ENCODE data around the gene SLC16A14. TPM values are rescaled to one million over a fixed set of nuclear protein-coding genes. Genes with fewer than 3 reads are reported as not detected.

Gene SLC16A14
- total RNA-seq, 1 experiment from 2014 or later = 7.9 TPM

DNA sequence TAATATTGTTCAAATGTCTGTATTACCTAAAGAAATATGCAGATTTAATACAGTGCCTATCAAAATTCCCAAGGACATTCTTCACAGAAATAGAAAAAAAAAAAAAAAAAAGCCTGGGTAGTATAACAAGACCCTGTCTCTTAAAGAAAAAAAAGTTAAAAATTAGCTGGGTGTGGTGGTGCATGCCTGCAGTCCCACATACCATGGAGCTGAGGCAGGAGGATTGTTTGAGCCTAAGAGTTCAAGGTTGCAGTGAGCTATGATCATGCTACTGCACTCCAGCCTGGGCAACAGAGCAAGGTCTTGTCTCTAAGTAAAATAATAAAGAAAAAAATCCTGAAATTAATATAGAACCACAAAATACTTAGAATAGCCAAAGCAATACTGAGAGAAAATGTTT, 51.9 kb downstream of the SLC16A14 start:
- CTCF ChIA-PET = no interaction called here
- Histone ChIP-seq H3K9me2 (ENCODE audit: insufficient read depth) (no peaks in the 10 kb centered on the region), H2AFZ (ENCODE audit: low read depth, low read length, poor library complexity, severe bottlenecking) (no peak overlapping the region), H3K4me1 (ENCODE audit: control insufficient read depth in 1 of 2, insufficient read depth in 2 of 2, low read length in 2 of 2) (no peaks in the 10 kb centered on the region), H3K9me3 (ENCODE audit: control insufficient read depth in 1 of 2, insufficient read depth in 1 of 2, low read depth in 1 of 2, low read length in 2 of 2) (no peaks in the 10 kb centered on the region), H3K27me3 (ENCODE audit: insufficient read depth, low read length) (no peaks in the 10 kb centered on the region), H3K36me3 (ENCODE audit: control insufficient read depth in 1 of 2, insufficient read depth in 2 of 2, low read length in 2 of 2) (no peaks in the 10 kb centered on the region), H3K27ac (ENCODE audit: low read depth, low read length) (no peak overlapping the region), H3K9ac (ENCODE audit: low read length) (no peak overlapping the region), H3K4me2 (ENCODE audit: low read length) (no peak overlapping the region), H3K79me2 (ENCODE audit: insufficient read depth, low read length) (no peaks in the 10 kb centered on the region), H3K4me3 (replicated peaks in 1 of 2; ENCODE audit: low read depth in 1 of 2, low read length in 2 of 2) (no peak overlapping the region), H4K20me1 (ENCODE audit: insufficient read depth) (no peaks in the 10 kb centered on the region)
- intact Hi-C loops (cut with micrococcal nuclease) = no loop called here
- no peak for ATAC-seq
- RAD21 ChIA-PET (ENCODE audit: low non-redundant PET in 1 of 2, low total read pairs in 2 of 2, uncharacterized antibody in 2 of 2, unreplicated experiment in 2 of 2) = no interaction called here
- DNase-seq (ENCODE audit: low read depth, low spot score) = no peak
- POLR2A ChIA-PET = no interaction called here
- no peak for TF ChIP-seq EZH2 (IDR thresholded peaks at IDR 0.05)
- no peak for TF ChIP-seq RAD21 (IDR thresholded peaks at IDR 0.05; ENCODE audit: low read depth)
- no peak for TF ChIP-seq ATF3 (IDR thresholded peaks at IDR 0.05)
- TF ChIP-seq JUND (IDR thresholded peaks at IDR 0.05) = no peak
- BruUV-seq (replicated peaks) = no TSS peak

DNA sequence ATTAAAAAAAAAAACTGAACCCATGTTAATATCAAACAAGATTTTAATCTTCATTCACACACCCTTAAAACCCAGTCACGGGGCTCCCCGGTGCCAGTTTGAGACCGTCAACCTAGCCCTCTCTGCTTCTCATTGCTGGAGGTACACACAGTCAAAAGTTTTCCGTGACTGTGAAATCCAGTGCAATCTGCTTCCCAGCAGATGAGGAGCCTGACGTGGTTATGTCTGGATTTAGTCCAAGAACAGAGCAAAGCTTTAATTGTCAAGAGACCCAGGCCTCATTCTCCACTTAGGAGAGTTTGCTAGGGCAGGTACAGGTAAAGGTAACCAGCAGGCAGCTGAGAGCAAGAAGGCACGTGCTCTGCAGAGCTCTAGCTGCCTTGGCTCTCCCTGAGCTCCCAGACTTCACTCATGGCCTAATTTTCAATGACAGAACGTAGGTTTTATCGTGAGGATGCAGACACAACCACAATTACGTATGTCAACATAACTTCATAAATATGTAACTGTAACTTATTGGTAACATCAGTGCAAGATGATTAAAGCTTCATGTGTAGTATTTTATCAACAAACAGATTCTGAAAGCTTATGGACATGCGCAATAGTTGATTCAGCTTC, 56.3 kb downstream of the SLC16A14 start:
- ATAC-seq (no peak), DNase-seq (ENCODE audit: low read depth, low spot score) (no peak)
- Histone ChIP-seq H4K20me1 (ENCODE audit: insufficient read depth) (no peaks in the 10 kb centered on the region), H3K27ac (ENCODE audit: low read depth, low read length) (no peak overlapping the region), H3K4me1 (ENCODE audit: control insufficient read depth in 1 of 2, insufficient read depth in 2 of 2, low read length in 2 of 2) (peaks cover 0 to 3% of the 10 kb centered on the region in 2 experiments; a peak in 1 of 4 replicates), H3K9me3 (ENCODE audit: control insufficient read depth in 1 of 2, insufficient read depth in 1 of 2, low read depth in 1 of 2, low read length in 2 of 2) (no peaks in the 10 kb centered on the region), H3K9me2 (ENCODE audit: insufficient read depth) (no peaks in the 10 kb centered on the region), H3K79me2 (ENCODE audit: insufficient read depth, low read length) (no peaks in the 10 kb centered on the region), H3K4me2 (ENCODE audit: low read length) (no peak overlapping the region), H3K27me3 (ENCODE audit: insufficient read depth, low read length) (no peaks in the 10 kb centered on the region), H3K9ac (ENCODE audit: low read length) (no peak overlapping the region), H3K4me3 (replicated peaks in 1 of 2; ENCODE audit: low read depth in 1 of 2, low read length in 2 of 2) (no peak overlapping the region), H2AFZ (ENCODE audit: low read depth, low read length, poor library complexity, severe bottlenecking) (no peak overlapping the region), H3K36me3 (ENCODE audit: control insufficient read depth in 1 of 2, insufficient read depth in 2 of 2, low read length in 2 of 2) (no peaks in the 10 kb centered on the region)
- TF ChIP-seq YY1 (IDR thresholded peaks at IDR 0.05; ENCODE audit: extremely low read depth, insufficient replicate concordance, low read depth, low read length) = no peak
- TF ChIP-seq JUND (IDR thresholded peaks at IDR 0.05) = no peak
- TF ChIP-seq SP1 (IDR thresholded peaks at IDR 0.05; ENCODE audit: low read depth) = no peak
- intact Hi-C loops (cut with micrococcal nuclease) = no loop called here
- RAD21 ChIA-PET (ENCODE audit: low non-redundant PET in 1 of 2, low total read pairs in 2 of 2, uncharacterized antibody in 2 of 2, unreplicated experiment in 2 of 2) = no interaction called here
- no TSS peak for BruUV-seq (replicated peaks)
- CTCF ChIA-PET = no interaction called here
- POLR2A ChIA-PET = no interaction called here

Data from HCT116 (cell line).